Frontal cortex (tissue), 4 donors: ENCODE measurements around the gene SNCAIP. TPM values are rescaled to one million over a fixed set of nuclear protein-coding genes. Genes with fewer than 3 reads are reported as not detected.

Source experiments
- DNase-seq, 2 donors: peaks; one replicate each; pipeline ENCODE4 v3.0.0; 2012; ENCODE audit warnings: low spot score in 2 of 2
- FAIRE-seq: peaks from 2 replicates; lab custom pipeline; 2012; peaks lifted over from hg19 to GRCh38; lab: Jason Lieb, UNC
- total RNA-seq: library from RNA; depleted of rRNA; stranded (reverse); fragments of >200 nt; gene quantifications from one replicate; pipeline ENCODE4 v1.2.3, GENCODE V29; 2014
- donor health status: control.
- donor health status: control.
- donor health status: control.

SNCAIP gene
- 37.9 TPM for total RNA-seq

GRCh38 chr5:122311961-122312590 lies at the start of gene SNCAIP:
TSS of gene SNCAIP (plus strand) at chr5:122312237. CDS start at chr5:122391135, 78,898 bp downstream.
- DNase-seq, result peak; percentile 43 to 46
- no peak for FAIRE-seq

DNA sequence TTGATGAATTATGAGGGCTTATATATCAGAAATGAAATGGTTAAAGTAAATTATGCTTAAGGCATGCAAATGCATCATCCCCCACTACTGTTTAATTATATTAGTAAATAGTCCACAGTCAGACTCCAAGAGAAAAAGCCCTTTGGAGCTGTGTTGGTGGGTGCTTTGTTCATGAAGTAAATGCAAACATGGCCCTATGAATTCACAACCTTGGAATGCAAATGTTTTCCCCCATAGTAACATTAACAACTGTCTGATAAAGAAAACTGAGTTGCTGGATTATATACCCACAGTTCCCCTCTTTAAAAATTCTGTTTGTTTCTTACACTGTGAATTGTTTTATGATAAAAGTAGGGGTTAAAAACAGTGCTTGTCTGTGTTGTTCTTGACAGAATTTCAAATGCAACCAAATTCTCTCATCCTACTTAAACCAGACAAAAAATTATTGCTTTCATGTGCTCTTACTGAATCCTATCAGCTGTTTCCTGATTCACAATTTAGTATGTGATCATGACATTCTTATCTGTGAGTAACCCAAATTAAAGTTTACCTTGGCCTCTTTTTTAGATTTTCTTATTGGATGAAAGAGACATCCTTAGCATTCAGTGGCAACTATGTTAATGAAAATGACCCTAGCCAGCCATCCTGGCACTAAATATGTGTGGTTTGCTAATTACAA lies 48.5 kb upstream of the SNCAIP start:
- FAIRE-seq (no peak), DNase-seq (no peak)

DNA sequence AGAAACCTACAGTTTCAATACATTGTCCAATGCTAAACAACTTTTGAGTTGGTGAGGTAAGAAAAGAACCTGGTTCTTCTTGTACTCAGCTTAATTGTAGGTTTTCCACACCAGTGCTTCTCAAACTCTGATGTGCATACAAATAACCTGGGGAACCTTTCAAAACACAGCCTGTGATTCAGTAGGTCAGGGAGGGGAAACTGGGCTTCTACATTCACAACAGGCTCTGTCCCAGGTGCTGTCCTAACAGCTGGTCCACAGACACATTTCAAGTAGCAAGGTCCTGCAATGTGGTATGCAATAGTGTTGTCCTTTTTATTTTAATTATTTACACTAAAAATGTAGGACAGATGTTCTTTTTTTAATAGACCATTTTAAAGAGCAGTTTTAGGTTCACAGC lies 47.4 kb upstream of the SNCAIP start:
- DNase-seq, result no peak
- no peak for FAIRE-seq

GRCh38 chr5:122267185-122267584 lies 44.9 kb upstream of the SNCAIP start:
- DNase-seq, result no peak
- no peak for FAIRE-seq

- no peak for DNase-seq
- no peak for FAIRE-seq
Measured at GRCh38 chr5:122273696-122274095, 38.3 kb upstream of the SNCAIP start.

- DNase-seq (no peak), FAIRE-seq (no peak)
Measured at GRCh38 chr5:122283592-122283991, 28.4 kb upstream of the SNCAIP start.

- no peak for FAIRE-seq
Measured at GRCh38 chr5:122286541-122286940, 25.5 kb upstream of the SNCAIP start.

DNA sequence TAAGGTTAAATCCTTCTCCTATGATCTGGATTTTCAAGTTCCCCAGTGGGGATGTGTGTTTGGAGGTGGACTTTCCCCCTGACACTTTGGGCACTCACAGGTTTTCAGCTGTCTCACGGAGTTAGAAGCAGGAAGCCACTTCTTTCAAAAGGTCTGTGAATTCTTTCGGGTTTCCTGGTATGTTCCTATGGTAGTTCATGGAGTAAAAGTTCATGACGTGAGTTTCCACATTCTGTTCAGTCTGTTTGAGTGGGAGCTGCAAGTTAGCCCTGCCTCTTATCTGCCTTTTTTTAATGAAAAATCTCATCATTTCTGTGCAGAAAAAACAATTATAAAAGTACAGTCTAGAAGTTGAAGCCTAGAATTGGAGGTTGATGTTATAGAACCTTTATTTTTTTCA lies 24.9 kb upstream of the SNCAIP start:
- FAIRE-seq (no peak), DNase-seq (no peak)

More at GRCh38 chr5:122286541-122286940, 25.5 kb upstream of the SNCAIP start:
- DNase-seq, result no peak

DNA sequence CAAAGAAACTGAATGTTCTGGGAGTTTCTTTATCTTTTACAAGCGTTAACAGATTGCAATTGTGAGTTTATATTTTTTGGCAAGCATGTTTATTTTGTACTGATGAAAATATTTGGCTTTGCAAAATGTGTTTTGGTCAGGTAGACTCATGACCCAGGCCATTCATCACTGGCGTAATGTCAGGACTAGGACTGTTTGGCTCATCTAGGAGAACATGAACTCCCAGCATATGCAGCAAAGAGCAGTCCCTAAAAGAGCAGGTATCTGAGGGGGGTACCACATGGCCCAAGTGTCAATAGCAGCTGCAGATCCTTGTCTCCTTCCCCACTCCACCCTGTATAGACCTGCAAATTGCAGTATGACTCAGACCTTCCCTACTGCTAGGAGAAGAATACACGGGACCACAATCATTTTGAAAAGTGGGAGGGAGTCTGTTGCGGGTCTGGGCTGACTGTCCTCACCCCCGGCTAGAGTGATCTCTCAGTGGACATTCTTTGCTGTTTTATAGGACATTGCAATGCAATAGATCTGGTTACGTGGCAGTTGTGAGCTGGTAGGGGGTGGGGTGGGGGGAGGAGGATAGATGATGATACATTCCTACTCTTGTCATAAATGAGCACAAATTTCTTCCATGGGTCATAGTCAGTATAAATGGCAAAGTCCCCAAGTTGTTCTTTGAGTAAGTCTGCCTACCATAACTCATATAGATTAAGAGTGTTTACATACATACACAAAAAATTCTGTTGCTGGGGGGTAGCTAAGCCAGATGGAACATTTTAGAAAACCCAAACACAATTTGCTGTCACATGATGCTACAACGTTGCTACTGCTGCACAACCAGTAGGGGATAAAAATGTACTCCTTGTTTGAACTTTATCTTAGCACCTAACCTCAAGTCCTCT lies 20.8 kb upstream of the SNCAIP start:
- FAIRE-seq, result no peak

GRCh38 chr5:122292332-122292731 lies 19.7 kb upstream of the SNCAIP start:
- no peak for FAIRE-seq
- no peak for DNase-seq

More for the DNA sequence above, 20.8 kb upstream of the SNCAIP start:
- no peak for DNase-seq

DNA sequence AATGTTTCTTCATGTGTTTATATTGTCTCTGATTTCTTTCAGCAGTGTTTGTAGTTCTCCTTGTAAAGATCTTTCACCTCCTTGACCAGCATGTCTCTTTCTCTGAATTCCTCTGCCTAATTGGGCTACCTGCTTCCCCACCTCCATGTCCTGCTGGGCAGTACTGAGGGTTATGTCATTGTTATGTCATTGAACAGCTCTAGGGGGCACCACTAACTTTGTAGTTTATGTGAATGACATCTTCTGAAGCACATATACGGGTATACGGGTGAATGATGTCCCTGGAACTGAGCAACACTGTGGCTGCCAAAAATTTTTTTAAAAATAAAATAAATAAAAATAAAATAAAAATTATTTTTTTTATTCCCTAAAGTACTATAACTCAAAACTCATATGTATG lies 16.9 kb upstream of the SNCAIP start:
- peak; percentile 45 for FAIRE-seq
- DNase-seq, result no peak

- no peak for DNase-seq
- no peak for FAIRE-seq
Measured at GRCh38 chr5:122296871-122297270, 15.2 kb upstream of the SNCAIP start.

- DNase-seq, result no peak
- FAIRE-seq, result no peak
Measured at GRCh38 chr5:122297587-122298298, 14.3 kb upstream of the SNCAIP start.

GRCh38 chr5:122300374-122300773 lies 11.7 kb upstream of the SNCAIP start:
- FAIRE-seq (no peak), DNase-seq (no peak)

DNA sequence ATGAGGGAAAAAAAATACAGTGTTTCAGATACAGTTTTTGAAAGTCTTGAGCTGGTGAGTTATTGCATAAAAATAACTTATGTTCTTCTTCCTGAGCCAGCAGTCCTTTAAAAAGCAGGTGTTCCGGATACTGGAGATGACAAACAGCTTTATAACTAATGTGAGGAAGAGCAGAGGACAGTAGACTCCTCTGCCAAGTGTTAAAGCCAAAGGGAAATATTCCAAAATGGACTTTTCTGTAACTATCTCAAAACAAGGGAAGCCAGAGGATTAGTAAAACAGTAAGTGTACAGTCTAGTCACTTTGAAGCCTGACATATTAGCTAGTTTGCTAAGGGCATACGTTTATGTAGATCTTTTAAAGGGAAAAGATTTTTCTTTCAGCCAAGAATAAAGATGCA lies 11.0 kb upstream of the SNCAIP start:
- FAIRE-seq (no peak), DNase-seq (no peak)

GRCh38 chr5:122304471-122305215 lies 7.4 kb upstream of the SNCAIP start:
- no peak for DNase-seq
- no peak for FAIRE-seq

DNA sequence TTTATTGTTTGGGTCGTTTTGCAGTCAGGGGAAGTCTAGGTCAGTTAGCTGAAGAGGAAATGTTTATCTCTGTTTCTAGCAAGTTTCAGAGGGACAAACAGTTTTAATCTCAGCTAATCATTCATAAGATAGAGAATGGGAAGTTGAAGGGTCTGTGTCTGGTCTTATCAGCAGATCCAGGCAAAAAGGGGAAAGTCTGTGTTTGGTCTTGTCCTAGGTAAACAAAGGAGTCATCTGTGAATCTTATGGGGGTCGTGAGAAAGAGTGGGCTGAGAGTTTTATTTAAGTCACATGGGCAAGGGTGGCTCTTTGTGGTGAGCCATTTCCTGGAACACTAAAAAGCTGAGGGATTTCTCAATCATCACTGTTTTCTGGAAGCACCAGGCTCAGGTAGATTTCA lies 5.6 kb upstream of the SNCAIP start:
- DNase-seq (no peak), FAIRE-seq (no peak)

- FAIRE-seq (no peak), DNase-seq (no peak)
Measured at GRCh38 chr5:122310889-122311288, 1.1 kb upstream of the SNCAIP start.

DNA sequence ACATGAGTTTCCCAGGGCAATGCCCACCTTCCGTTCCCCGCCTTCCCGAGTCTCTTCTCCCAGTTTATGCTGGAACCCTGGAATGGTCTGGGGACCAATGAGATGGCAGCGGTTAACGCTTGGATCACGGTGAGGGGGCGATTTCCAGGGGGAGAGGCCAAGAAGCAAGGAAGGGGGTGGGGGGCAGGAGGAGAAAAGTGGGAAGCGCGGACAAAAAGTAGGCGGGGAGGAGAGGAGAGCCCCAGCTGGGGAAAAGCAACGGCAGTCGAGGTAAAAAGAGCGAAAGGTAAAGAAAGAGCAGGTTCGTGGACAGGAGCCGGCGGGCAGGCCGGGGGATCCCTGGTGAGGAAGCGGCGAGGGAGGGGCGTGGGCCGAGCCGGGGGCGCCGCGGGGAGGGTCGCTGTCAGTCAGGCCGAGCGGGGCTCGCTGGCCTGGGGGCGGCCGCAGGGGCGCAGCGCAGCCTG lies 508 bp upstream of the SNCAIP start:
- no peak for FAIRE-seq
- no peak for DNase-seq
